HepG2 (cell line): Measurements from ENCODE around the gene CNTF. TPM values are rescaled to one million over a fixed set of nuclear protein-coding genes. Genes with fewer than 3 reads are reported as not detected.

Experiments used
- CREB3 ChIP-seq: sonication (generic); formaldehyde crosslinking; IDR thresholded peaks from 2 replicates; pipeline ENCODE4 v1.5.0; 2020; ENCODE audit warnings: missing genetic modification reagents
- GMEB1 ChIP-seq: sonication (generic); formaldehyde crosslinking; IDR thresholded peaks from 2 replicates; pipeline ENCODE4 v1.5.1; 2020; ENCODE audit warnings: missing genetic modification reagents, mild to moderate bottlenecking, borderline replicate concordance
- GZF1 ChIP-seq: sonication (generic); formaldehyde crosslinking; IDR thresholded peaks from 2 replicates; pipeline ENCODE4 v1.5.1; 2020; ENCODE audit warnings: mild to moderate bottlenecking, missing genetic modification reagents
- HES4 ChIP-seq: sonication (generic); formaldehyde crosslinking; IDR thresholded peaks from 2 replicates; pipeline ENCODE4 v1.9.0; 2021; ENCODE audit warnings: mild to moderate bottlenecking, missing genetic modification reagents, borderline replicate concordance
- HNF4G ChIP-seq, 2 experiments: sonication (generic) in 1 of 2; formaldehyde crosslinking in 1 of 2; IDR thresholded peaks; 2 replicates each; pipeline versions ENCODE4 v1.4.0 to v1.6.1; 2011 to 2020; ENCODE audit warnings: borderline replicate concordance in 2 of 2, low read depth in 2 of 2, mild to moderate bottlenecking in 2 of 2, low read length in 1 of 2, missing genetic modification reagents in 1 of 2, moderate library complexity in 1 of 2
- MED1 ChIP-seq: sonication (generic); formaldehyde crosslinking; IDR thresholded peaks from 2 replicates; pipeline ENCODE4 v1.4.0; 2020; ENCODE audit warnings: missing genetic modification reagents
- MIER2 ChIP-seq: IDR thresholded peaks from 2 replicates; pipeline ENCODE4 v1.6.1; 2016; ENCODE audit warnings: missing biosample characterization, missing genetic modification reagents
- PATZ1 ChIP-seq: sonication (generic); formaldehyde crosslinking; IDR thresholded peaks from 2 replicates; pipeline ENCODE4 v1.4.0; 2020; ENCODE audit warnings: missing genetic modification reagents
- PBX3 ChIP-seq: sonication (generic); formaldehyde crosslinking; IDR thresholded peaks from 2 replicates; pipeline ENCODE4 v1.8.1; 2023; ENCODE audit warnings: missing genetic modification reagents, inconsistent platforms, borderline replicate concordance
- PRDM4 ChIP-seq: sonication (generic); formaldehyde crosslinking; IDR thresholded peaks from 2 replicates; pipeline ENCODE4 v1.9.0; 2021; ENCODE audit warnings: missing genetic modification reagents, borderline replicate concordance
- PRPF4 ChIP-seq: fragments of 200-400 bp; formaldehyde crosslinking; IDR thresholded peaks from 2 replicates; pipeline ENCODE4 v1.6.1; 2016; ENCODE audit warnings: low read length, low read depth; ENCODE audit not compliant: poor library complexity, severe bottlenecking
- RFX1 ChIP-seq: fragments of 450-650 bp; IDR thresholded peaks from 2 replicates; pipeline ENCODE4 v1.6.1; 2017
- TMF1 ChIP-seq: sonication (generic); formaldehyde crosslinking; IDR thresholded peaks from 2 replicates; pipeline ENCODE4 v1.8.1; 2022; ENCODE audit warnings: low read depth, missing genetic modification reagents
- ZNF274 ChIP-seq: sonication (generic); formaldehyde crosslinking; IDR thresholded peaks from 2 replicates; pipeline ENCODE4 v1.5.1; 2020; ENCODE audit warnings: mild to moderate bottlenecking, missing genetic modification reagents
- ZNF276 ChIP-seq: sonication (generic); formaldehyde crosslinking; IDR thresholded peaks from 2 replicates; pipeline ENCODE4 v1.4.0; 2020; ENCODE audit warnings: mild to moderate bottlenecking, low read depth, missing genetic modification reagents
- ZNF333 ChIP-seq: sonication (generic); formaldehyde crosslinking; IDR thresholded peaks from 2 replicates; pipeline ENCODE4 v1.4.0; 2020; ENCODE audit warnings: mild to moderate bottlenecking, missing genetic modification reagents, borderline replicate concordance
- polyA plus RNA-seq, 8 experiments: library from polyadenylated mRNA; depleted of rRNA in 3 of 8; stranded (reverse) in 7 of 8; unstranded in 1 of 8; fragments of >200 nt; fragmentation: Illumina TruSeq in 4 of 8; extraction: Trizol in 4 of 8; gene quantifications; 2 replicates each; pipeline versions ENCODE4 v1.2.1 to v1.2.3, GENCODE V29; 2011 to 2016; ENCODE audit warnings: low read depth in 4 of 8, missing spikeins in 1 of 8, mixed read lengths in 1 of 8; ENCODE audit not compliant: insufficient read depth in 1 of 8
- total RNA-seq, 5 experiments: library from RNA; depleted of rRNA; stranded (reverse); fragments of >200 nt; fragmentation: Illumina TruSeq; extraction: Trizol; gene quantifications; 2 replicates each; pipeline ENCODE4 v1.2.3, GENCODE V29; 2016; ENCODE audit warnings: low read depth in 1 of 5

CNTF gene
- total and polyA plus RNA-seq, 2 of the 13 experiments (the other 11 are each of a cell fraction or from before 2014, with no cell fraction given) = 0.51 to 2.3 TPM

- TF ChIP-seq PBX3 (CRISPR knock-in tag) (no peak), PRDM4 (CRISPR knock-in tag) (no peak), GZF1 (CRISPR knock-in tag) (no peak), CREB3 (CRISPR knock-in tag) (no peak), MIER2 (CRISPR knock-in tag) (no peak), RFX1 (no peak), PATZ1 (CRISPR knock-in tag) (no peak), MED1 (CRISPR knock-in tag) (no peak), TMF1 (CRISPR knock-in tag) (no peak), ZNF276 (CRISPR knock-in tag) (no peak), HNF4G (IDR thresholded peaks at IDR 0.05; ENCODE audit: borderline replicate concordance, low read depth, low read length) (peak; percentile 34; the same call in 1 of the 2 replicates), HNF4G (CRISPR knock-in tag; IDR thresholded peaks at IDR 0.05; ENCODE audit: borderline replicate concordance, low read depth) (no peak), ZNF333 (CRISPR knock-in tag) (no peak), HES4 (CRISPR knock-in tag) (no peak), ZNF274 (CRISPR knock-in tag) (no peak), GMEB1 (CRISPR knock-in tag) (no peak), PRPF4 (no peak)
These were observed 44.8 kb upstream of the CNTF start (continued) for GRCh38 chr11:58577555-58578135.
